Lower leg skin (tissue), 3 donors: ENCODE measurements around the gene HK2.

ENCODE experiments used
- POLR2A ChIP-seq, 2 donors: fragments of 450-650 bp; IDR thresholded peaks; one replicate each; pipeline ENCODE4 v1.6.1; 2016 to 2017; ENCODE audit warnings: antibody characterized with exemption in 2 of 2, mild to moderate bottlenecking in 1 of 2, moderate library complexity in 1 of 2
- TF ChIP-seq, protein P1 (sequence below), 3 donors: fragments of 450-650 bp; IDR thresholded peaks; one replicate each; pipeline ENCODE4 v1.5.1; 2016; ENCODE audit warnings: antibody characterized with exemption in 3 of 3, mild to moderate bottlenecking in 3 of 3, moderate library complexity in 2 of 3

DNA sequence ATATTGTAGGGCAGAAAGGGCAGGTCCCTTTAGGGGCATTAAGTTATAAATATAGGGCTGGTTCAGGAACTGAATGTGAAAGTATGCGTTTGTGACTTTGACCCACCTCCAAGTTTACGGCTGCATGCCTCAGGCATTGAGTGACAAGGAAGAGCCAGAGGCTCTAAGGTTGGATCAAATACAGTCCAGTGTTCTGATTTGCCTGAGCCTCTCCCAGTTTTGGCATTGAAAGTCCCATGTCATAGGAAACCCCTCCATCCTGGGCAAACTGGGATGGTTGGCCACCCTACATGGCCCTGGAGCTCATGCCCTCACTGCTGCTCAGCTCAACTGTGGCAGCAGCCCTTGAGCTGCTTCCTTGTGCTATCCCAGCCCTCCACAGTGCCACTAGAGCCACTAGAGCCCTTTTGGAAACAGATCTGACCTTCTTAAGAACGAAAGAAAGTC is 29.9 kb downstream of the HK2 start:
- TF ChIP-seq, protein P1, sequence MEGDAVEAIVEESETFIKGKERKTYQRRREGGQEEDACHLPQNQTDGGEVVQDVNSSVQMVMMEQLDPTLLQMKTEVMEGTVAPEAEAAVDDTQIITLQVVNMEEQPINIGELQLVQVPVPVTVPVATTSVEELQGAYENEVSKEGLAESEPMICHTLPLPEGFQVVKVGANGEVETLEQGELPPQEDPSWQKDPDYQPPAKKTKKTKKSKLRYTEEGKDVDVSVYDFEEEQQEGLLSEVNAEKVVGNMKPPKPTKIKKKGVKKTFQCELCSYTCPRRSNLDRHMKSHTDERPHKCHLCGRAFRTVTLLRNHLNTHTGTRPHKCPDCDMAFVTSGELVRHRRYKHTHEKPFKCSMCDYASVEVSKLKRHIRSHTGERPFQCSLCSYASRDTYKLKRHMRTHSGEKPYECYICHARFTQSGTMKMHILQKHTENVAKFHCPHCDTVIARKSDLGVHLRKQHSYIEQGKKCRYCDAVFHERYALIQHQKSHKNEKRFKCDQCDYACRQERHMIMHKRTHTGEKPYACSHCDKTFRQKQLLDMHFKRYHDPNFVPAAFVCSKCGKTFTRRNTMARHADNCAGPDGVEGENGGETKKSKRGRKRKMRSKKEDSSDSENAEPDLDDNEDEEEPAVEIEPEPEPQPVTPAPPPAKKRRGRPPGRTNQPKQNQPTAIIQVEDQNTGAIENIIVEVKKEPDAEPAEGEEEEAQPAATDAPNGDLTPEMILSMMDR (IDR thresholded peaks at IDR 0.05): no peak
- no peak for TF ChIP-seq POLR2A (IDR thresholded peaks at IDR 0.05)
